ENCODE measurements around the gene HSD17B8.

Gene HSD17B8

DNA sequence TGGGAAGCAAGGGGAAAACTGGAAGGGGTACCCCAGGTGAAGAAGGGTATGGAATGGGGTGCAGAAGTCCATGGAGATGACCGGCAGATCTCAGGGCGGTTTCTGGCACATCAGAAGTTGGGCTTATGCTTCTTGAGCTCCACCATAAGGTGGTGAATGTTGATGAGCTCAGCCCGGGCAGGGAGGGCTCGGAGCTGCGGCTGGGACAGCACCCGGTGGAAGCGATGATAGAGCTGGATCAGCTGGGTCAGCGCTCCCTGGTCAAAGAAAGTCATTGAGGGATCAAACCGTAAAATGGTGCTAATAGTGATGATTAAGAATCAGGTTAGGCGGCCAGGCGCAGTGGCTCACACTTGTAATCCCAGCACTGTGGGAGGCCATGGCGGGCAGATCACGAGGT, 46.3 kb downstream of the HSD17B8 start:
- DNase-seq, result no peak
- H3K27me3 ChIP-seq, result no peaks in the 10 kb centered on the region
- H3K4me1 ChIP-seq, result peaks cover 12% of the 10 kb centered on the region
- no peaks in the 10 kb centered on the region for H3K36me3 ChIP-seq
- H3K9me3 ChIP-seq, result no peaks in the 10 kb centered on the region
- TF ChIP-seq, protein P1, sequence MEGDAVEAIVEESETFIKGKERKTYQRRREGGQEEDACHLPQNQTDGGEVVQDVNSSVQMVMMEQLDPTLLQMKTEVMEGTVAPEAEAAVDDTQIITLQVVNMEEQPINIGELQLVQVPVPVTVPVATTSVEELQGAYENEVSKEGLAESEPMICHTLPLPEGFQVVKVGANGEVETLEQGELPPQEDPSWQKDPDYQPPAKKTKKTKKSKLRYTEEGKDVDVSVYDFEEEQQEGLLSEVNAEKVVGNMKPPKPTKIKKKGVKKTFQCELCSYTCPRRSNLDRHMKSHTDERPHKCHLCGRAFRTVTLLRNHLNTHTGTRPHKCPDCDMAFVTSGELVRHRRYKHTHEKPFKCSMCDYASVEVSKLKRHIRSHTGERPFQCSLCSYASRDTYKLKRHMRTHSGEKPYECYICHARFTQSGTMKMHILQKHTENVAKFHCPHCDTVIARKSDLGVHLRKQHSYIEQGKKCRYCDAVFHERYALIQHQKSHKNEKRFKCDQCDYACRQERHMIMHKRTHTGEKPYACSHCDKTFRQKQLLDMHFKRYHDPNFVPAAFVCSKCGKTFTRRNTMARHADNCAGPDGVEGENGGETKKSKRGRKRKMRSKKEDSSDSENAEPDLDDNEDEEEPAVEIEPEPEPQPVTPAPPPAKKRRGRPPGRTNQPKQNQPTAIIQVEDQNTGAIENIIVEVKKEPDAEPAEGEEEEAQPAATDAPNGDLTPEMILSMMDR (IDR thresholded peaks at IDR 0.05; ENCODE audit: low read depth, low read length), result no peak
- no peak overlapping the region for H3K4me3 ChIP-seq (ENCODE audit: low read depth, low read length)

DNA sequence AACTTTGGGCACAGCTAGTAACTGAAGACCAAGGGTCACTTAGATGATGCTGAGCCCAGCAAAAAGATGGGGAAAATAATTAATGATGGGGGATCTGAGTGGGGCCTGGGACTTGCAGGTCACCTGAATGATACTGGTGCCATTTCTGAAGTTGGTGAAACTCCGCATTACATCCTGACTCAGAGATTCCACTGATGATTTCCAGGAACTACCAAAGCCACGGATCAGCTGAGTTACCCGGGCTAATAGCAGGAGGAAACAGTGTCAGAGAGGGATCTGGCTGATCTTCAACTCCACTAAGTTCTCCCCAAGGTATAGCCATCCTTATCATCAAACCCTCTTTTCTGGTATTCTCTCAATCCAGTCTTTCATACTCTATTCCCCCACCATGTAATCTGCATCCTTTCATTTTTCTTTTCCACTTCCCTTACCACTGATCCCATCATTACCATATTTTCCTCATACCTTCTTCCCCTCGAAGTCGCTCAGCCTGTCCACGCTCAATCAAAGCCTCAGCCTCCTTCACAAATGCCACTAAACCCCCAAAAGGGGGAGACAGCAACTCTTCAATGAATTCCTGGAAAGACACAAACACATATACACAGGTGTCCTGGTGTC, 47.0 kb downstream of the HSD17B8 start:
- no peak for DNase-seq
- Histone ChIP-seq H3K36me3 (no peaks in the 10 kb centered on the region), H3K4me3 (ENCODE audit: low read depth, low read length) (no peak overlapping the region), H3K9me3 (no peaks in the 10 kb centered on the region), H3K4me1 (peaks cover 12% of the 10 kb centered on the region), H3K27me3 (no peaks in the 10 kb centered on the region)
- TF ChIP-seq, protein P1 (IDR thresholded peaks at IDR 0.05; ENCODE audit: low read depth, low read length), result no peak; the same call in 1 of the 2 replicates

- Histone ChIP-seq H3K27me3 (no peaks in the 10 kb centered on the region), H3K9me3 (no peaks in the 10 kb centered on the region), H3K4me3 (ENCODE audit: low read depth, low read length) (no peak overlapping the region), H3K36me3 (peaks cover 4% of the 10 kb centered on the region; the same call in 1 of the 2 replicates), H3K4me1 (peaks cover 12% of the 10 kb centered on the region)
- TF ChIP-seq, protein P1 (IDR thresholded peaks at IDR 0.05; ENCODE audit: low read depth, low read length), result no peak
- no peak for DNase-seq
Observed at GRCh38 chr6:33252759-33253158, 48.3 kb downstream of the HSD17B8 start.

DNA sequence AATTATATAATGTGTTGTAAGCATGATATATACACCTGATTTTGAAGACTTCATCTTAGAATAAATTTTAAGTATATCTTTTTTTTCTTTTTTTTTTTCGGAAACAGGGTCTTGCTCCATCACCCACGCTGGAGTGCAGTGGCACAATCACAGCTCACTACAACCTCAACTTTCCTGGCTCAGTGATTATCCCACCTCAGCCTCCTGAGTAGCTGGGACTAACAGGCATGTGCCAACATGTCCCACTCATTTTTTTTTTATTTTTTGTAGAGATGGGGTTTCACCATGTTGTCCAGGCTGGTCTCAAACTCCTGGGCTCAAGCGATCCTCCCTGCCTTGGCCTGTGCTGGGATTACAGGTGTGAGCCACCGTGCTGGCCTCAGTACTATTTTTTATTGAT, 50.1 kb downstream of the HSD17B8 start:
- TF ChIP-seq, protein P1 (IDR thresholded peaks at IDR 0.05; ENCODE audit: low read depth, low read length), result no peak
- Histone ChIP-seq H3K9me3 (no peaks in the 10 kb centered on the region), H3K36me3 (peaks cover 4% of the 10 kb centered on the region; the same call in 1 of the 2 replicates), H3K27me3 (no peaks in the 10 kb centered on the region), H3K4me1 (peaks cover 6% of the 10 kb centered on the region), H3K4me3 (ENCODE audit: low read depth, low read length) (no peak overlapping the region)
- DNase-seq, result no peak
